Astrocyte (in vitro differentiated cells and primary cell): ENCODE results near the gene OR2A14. TPM values are rescaled to one million over a fixed set of nuclear protein-coding genes. Genes with fewer than 3 reads are reported as not detected.

Source experiments
- DNase-seq: peaks from one replicate; pipeline ENCODE4 v3.0.0-alpha.2; 2010; ENCODE audit warnings: low read depth
- FAIRE-seq: peaks from 2 replicates; lab custom pipeline; 2011; peaks lifted over from hg19 to GRCh38; lab: Jason Lieb, UNC
- H2AFZ ChIP-seq: 2 replicates; pipeline ENCODE4 v1.6.0; 2012; ENCODE audit warnings: low read depth, low read length, inconsistent platforms
- H3K27ac ChIP-seq: 2 replicates; pipeline ENCODE4 v1.5.1; 2011; ENCODE audit warnings: low read depth, low read length, inconsistent platforms
- H3K27me3 ChIP-seq: 2 replicates; pipeline ENCODE4 v1.6.0; 2011; ENCODE audit warnings: low read length, inconsistent platforms; ENCODE audit not compliant: insufficient read depth
- H3K36me3 ChIP-seq: 2 replicates; pipeline ENCODE4 v1.5.1; 2011; ENCODE audit warnings: low read length, inconsistent platforms; ENCODE audit not compliant: insufficient read depth
- H3K4me1 ChIP-seq: 2 replicates; pipeline ENCODE4 v1.5.1; 2011; ENCODE audit warnings: low read length, inconsistent platforms; ENCODE audit not compliant: insufficient read depth
- H3K4me2 ChIP-seq: 2 replicates; pipeline ENCODE4 v1.6.0; 2012; ENCODE audit warnings: low read length, inconsistent platforms
- H3K4me3 ChIP-seq: 2 replicates; pipeline ENCODE4 v1.5.1; 2011; ENCODE audit warnings: low read depth, mild to moderate bottlenecking, low read length, inconsistent platforms; ENCODE audit not compliant: insufficient read depth
- H3K79me2 ChIP-seq: 2 replicates; pipeline ENCODE4 v1.6.0; 2012; ENCODE audit warnings: mild to moderate bottlenecking, low read length, inconsistent platforms; ENCODE audit not compliant: insufficient read depth
- H3K9ac ChIP-seq: 2 replicates; pipeline ENCODE4 v1.6.0; 2012; ENCODE audit warnings: mild to moderate bottlenecking, low read length, inconsistent platforms
- H3K9me3 ChIP-seq: 2 replicates; pipeline ENCODE4 v1.5.1; 2012; ENCODE audit warnings: low read depth, mild to moderate bottlenecking, low read length, inconsistent platforms; ENCODE audit not compliant: insufficient read depth
- H4K20me1 ChIP-seq: 2 replicates; pipeline ENCODE4 v1.6.0; 2012; ENCODE audit warnings: low read length, inconsistent platforms; ENCODE audit not compliant: insufficient read depth
- H3K27ac Mint-ChIP-seq: one replicate; pipeline ENCODE4 v1.8.0; 2021; ENCODE audit warnings: mild to moderate bottlenecking, mixed read lengths; ENCODE audit not compliant: unreplicated experiment
- H3K27me3 Mint-ChIP-seq: one replicate; pipeline ENCODE4 v1.8.0; 2021; ENCODE audit warnings: low read depth, mixed read lengths; ENCODE audit not compliant: unreplicated experiment
- H3K36me3 Mint-ChIP-seq: one replicate; pipeline ENCODE4 v1.8.0; 2021; ENCODE audit warnings: low read depth, mixed read lengths; ENCODE audit not compliant: unreplicated experiment
- H3K4me1 Mint-ChIP-seq: one replicate; pipeline ENCODE4 v1.8.0; 2021; ENCODE audit warnings: low read depth, mixed read lengths; ENCODE audit not compliant: unreplicated experiment
- H3K4me3 Mint-ChIP-seq: one replicate; pipeline ENCODE4 v1.8.0; 2021; ENCODE audit warnings: mild to moderate bottlenecking, moderate library complexity, mixed read lengths; ENCODE audit not compliant: unreplicated experiment
- H3K9me3 Mint-ChIP-seq: one replicate; pipeline ENCODE4 v1.8.0; 2021; ENCODE audit warnings: mild to moderate bottlenecking, mixed read lengths; ENCODE audit not compliant: unreplicated experiment
- CTCF ChIP-seq: IDR thresholded peaks from 2 replicates; pipeline ENCODE4 v1.5.1; 2011; ENCODE audit warnings: low read depth, mild to moderate bottlenecking, inconsistent platforms, low read length, moderate library complexity; ENCODE audit not compliant: insufficient read depth
- EZH2 ChIP-seq: IDR thresholded peaks from 2 replicates; pipeline ENCODE4 v1.6.1; 2012; ENCODE audit warnings: mild to moderate bottlenecking, low read length, inconsistent platforms; ENCODE audit not compliant: insufficient read depth
- total RNA-seq: library from RNA; stranded (reverse); gene quantifications from 2 replicates; pipeline ENCODE4 v1.2.1, GENCODE V29; 2021

The OR2A14 gene
- total RNA-seq, 1 donor from 2014 or later: not detected

GRCh38 chr7:144086730-144087129 lies 36.2 kb upstream of the OR2A14 start:
- Mint-ChIP-seq H3K9me3 (no peaks in the 10 kb centered on the region), H3K4me3 (no peak overlapping the region), H3K27ac (no peak overlapping the region), H3K36me3 (no peaks in the 10 kb centered on the region), H3K4me1 (no peaks in the 10 kb centered on the region), H3K27me3 (peaks cover 5% of the 10 kb centered on the region)
- FAIRE-seq (no peak), DNase-seq (no peak)
- Histone ChIP-seq H3K4me3 (no peak overlapping the region), H3K4me1 (no peaks in the 10 kb centered on the region), H3K79me2 (no peaks in the 10 kb centered on the region), H3K27me3 (no peaks in the 10 kb centered on the region), H4K20me1 (no peaks in the 10 kb centered on the region), H3K9me3 (no peaks in the 10 kb centered on the region), H2AFZ (no peak overlapping the region), H3K4me2 (no peak overlapping the region), H3K9ac (no peak overlapping the region), H3K27ac (no peak overlapping the region), H3K36me3 (no peaks in the 10 kb centered on the region)
- TF ChIP-seq CTCF (no peak), EZH2 (no peak)

DNA sequence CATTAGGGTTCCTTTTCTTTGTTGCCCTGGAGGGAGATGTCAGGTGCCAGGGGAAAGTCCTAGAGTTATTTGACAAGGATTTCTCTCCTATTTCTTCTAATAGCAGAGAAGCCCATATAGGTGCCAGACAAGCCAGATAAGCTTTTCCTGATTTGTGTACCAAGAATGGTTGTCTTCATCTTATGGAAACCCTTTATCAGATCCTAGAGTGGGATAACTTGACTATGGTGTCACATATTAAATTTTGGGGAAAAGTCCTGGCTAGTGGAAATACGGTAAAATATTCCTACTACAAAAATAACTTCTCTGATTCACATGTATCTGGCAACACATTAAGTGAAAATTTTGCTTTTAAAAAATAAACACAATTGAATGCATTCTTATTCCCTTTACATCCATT lies 35.7 kb upstream of the OR2A14 start:
- Histone ChIP-seq H3K27ac (no peak overlapping the region), H3K4me1 (no peaks in the 10 kb centered on the region), H2AFZ (no peak overlapping the region), H4K20me1 (no peaks in the 10 kb centered on the region), H3K36me3 (no peaks in the 10 kb centered on the region), H3K4me2 (no peak overlapping the region), H3K27me3 (no peaks in the 10 kb centered on the region), H3K79me2 (no peaks in the 10 kb centered on the region), H3K9me3 (no peaks in the 10 kb centered on the region), H3K4me3 (no peak overlapping the region), H3K9ac (no peak overlapping the region)
- FAIRE-seq (no peak), DNase-seq (no peak)
- H3K4me1 Mint-ChIP-seq: no peaks in the 10 kb centered on the region
- H3K36me3 Mint-ChIP-seq: no peaks in the 10 kb centered on the region
- no peak for TF ChIP-seq EZH2
- no peak for TF ChIP-seq CTCF
- no peak overlapping the region for H3K27ac Mint-ChIP-seq
- H3K4me3 Mint-ChIP-seq: no peak overlapping the region
- H3K27me3 Mint-ChIP-seq: peaks cover 5% of the 10 kb centered on the region
- no peaks in the 10 kb centered on the region for H3K9me3 Mint-ChIP-seq

GRCh38 chr7:144090667-144091066 lies 32.3 kb upstream of the OR2A14 start:
- Histone ChIP-seq H3K27me3 (no peaks in the 10 kb centered on the region), H3K9ac (no peak overlapping the region), H3K9me3 (no peaks in the 10 kb centered on the region), H3K36me3 (no peaks in the 10 kb centered on the region), H3K4me1 (no peaks in the 10 kb centered on the region), H3K4me2 (no peak overlapping the region), H2AFZ (no peak overlapping the region), H4K20me1 (no peaks in the 10 kb centered on the region), H3K79me2 (no peaks in the 10 kb centered on the region), H3K27ac (no peak overlapping the region), H3K4me3 (no peak overlapping the region)
- no peak for DNase-seq
- Mint-ChIP-seq H3K27ac (no peak overlapping the region), H3K9me3 (no peaks in the 10 kb centered on the region), H3K36me3 (no peaks in the 10 kb centered on the region), H3K4me3 (no peak overlapping the region), H3K4me1 (no peaks in the 10 kb centered on the region), H3K27me3 (peaks cover 5% of the 10 kb centered on the region)
- no peak for FAIRE-seq
- no peak for TF ChIP-seq CTCF
- no peak for TF ChIP-seq EZH2
